GM21576 (cell line): Measurements from ENCODE around the gene PRKRIP1.
"Not testable (repeated sequence)": the region's sequence is repeated elsewhere in the genome, so short reads cannot be mapped to it uniquely, and the experiment has no call there.

Source experiments
- ATAC-seq: cut with Tn5 transposase; IDR thresholded peaks from one replicate; pipeline ENCODE4 v1.9.1; 2021; ENCODE audit warnings: mild to moderate bottlenecking, moderate library complexity; ENCODE audit not compliant: unreplicated experiment

Gene PRKRIP1

GRCh38 chr7:102474736-102475435 lies 78.7 kb downstream of the PRKRIP1 start:
- ATAC-seq, result not testable (repeated sequence)
